Measurements from ENCODE around the gene SPATA45.

GRCh38 chr1:212827831-212828278 is 19.6 kb downstream of the SPATA45 start:
- no peak for TF ChIP-seq EZH2phosphoT487 (IDR thresholded peaks at IDR 0.05; ENCODE audit: borderline replicate concordance, low read length)
- TF ChIP-seq, protein P1, sequence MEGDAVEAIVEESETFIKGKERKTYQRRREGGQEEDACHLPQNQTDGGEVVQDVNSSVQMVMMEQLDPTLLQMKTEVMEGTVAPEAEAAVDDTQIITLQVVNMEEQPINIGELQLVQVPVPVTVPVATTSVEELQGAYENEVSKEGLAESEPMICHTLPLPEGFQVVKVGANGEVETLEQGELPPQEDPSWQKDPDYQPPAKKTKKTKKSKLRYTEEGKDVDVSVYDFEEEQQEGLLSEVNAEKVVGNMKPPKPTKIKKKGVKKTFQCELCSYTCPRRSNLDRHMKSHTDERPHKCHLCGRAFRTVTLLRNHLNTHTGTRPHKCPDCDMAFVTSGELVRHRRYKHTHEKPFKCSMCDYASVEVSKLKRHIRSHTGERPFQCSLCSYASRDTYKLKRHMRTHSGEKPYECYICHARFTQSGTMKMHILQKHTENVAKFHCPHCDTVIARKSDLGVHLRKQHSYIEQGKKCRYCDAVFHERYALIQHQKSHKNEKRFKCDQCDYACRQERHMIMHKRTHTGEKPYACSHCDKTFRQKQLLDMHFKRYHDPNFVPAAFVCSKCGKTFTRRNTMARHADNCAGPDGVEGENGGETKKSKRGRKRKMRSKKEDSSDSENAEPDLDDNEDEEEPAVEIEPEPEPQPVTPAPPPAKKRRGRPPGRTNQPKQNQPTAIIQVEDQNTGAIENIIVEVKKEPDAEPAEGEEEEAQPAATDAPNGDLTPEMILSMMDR (conservative IDR thresholded peaks at IDR 0.05; ENCODE audit: low read depth, low read length) = no peak
- TF ChIP-seq EZH2 (IDR thresholded peaks at IDR 0.05; ENCODE audit: low read length, unreplicated experiment) = no peak
